ENCODE measurements around the gene SGSM1. TPM values are rescaled to one million over a fixed set of nuclear protein-coding genes. Genes with fewer than 3 reads are reported as not detected.

Gene SGSM1
- total RNA-seq, 1 donor from 2014 or later: 1.2 TPM

DNA sequence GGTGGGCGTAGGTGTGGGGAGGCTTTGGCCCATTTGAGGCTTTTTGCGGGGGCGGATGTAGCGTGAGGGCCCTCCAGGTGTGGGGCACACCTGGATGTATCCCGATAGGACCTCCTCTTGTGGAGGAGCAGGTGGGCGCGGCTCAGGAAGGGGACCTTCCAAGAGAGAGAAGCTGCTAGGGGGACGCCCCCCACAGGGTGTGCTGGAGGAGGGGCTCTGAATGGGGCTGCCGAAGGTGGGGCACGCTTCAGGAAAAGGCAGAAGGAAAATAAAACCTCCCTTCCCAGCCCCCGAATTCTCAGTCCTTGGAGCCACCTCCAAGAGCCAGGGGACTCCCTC is 621 bp downstream of the SGSM1 start:
- DNase-seq: no peak

GRCh38 chr22:24807284-24807950 is 1.4 kb downstream of the SGSM1 start:
- no peak for DNase-seq

- no peak for DNase-seq
Observed at GRCh38 chr22:24809331-24809730, 3.3 kb downstream of the SGSM1 start.

- DNase-seq: peak; percentile 41
Observed at GRCh38 chr22:24810043-24810749, 4.2 kb downstream of the SGSM1 start.

DNA sequence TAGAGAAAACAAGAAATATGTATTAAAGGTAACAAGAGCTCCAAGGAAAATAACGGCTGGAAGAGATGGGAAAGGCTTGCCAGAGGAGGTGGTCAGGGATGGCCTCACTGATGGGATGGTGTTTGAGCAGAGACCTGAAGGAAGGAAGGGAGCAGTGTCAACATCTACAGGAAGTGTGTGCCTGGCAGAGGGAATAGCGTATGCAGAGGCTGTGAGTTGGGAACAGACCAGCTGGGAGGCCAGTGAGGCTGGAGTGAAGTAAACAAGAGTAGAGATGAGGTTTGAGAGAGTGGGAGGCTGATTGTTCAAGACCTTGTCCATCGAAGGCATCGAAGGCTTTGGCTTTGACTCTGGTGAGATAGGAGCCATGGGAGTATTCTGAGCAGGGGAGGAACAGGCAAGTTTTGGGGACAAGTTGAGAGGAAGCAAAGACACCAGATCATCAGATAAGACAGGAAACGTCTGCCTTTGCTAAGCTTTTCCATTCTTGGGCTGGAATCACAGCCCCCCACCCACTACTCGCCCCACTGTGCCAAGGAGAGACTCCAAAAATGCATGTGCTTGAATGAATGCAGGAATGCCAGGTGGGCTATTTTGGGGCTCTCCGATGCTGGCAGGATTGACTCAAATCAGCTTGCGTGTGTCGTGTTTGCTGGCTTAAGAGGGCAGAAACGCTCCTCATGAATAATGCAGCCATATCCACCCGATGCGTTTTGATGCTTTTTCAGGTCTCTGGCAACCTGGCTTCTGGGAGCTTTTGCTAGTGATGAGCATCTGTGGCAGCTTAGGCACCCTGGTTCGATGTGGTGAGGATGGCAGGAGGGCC is 7.2 kb downstream of the SGSM1 start:
- no peak for DNase-seq

DNA sequence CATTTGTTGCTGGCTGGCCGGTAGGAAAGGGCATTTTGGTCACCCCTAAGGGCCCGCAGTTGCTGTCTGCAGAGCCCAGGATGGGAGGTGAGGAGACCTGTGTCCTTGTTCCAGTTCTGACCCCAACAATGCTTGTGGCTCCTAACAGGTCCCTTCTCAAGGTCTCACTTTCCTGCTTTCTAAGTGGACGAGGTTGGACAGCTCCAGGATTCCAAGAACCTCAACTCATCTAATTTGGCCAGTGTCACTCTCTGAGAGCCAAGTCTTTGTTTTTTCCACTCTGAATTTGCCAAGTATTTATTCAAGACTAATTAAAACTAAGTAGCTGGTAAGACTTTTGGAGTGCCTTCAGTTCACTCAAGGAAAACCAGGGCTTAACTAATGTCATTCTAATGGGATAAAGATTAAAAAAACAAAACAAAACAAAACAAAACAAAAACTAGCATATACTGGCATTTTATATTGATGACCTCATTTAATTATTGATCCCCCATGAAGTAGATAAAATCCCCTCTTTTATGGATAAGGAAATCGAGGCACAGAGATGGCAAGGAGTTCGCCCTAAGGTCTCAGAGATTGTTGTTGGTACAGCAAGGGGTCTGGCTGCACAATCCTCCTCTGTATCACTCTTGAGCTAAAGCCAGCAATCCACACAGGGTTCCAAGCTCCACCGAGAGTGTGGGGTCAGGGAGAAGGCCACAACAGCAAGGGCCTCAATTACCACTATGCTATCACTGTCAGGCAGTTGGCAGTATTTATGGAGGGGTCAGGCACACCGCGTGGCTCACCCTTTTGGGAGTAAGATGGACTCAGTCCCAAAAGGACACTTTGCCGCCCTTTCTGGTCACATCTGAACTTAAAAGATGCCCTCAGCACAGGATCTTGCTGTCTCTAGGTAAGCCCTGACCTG is 8.1 kb downstream of the SGSM1 start:
- no peak for DNase-seq

- no peak for DNase-seq
Observed at GRCh38 chr22:24816806-24817205, 10.8 kb downstream of the SGSM1 start.

DNA sequence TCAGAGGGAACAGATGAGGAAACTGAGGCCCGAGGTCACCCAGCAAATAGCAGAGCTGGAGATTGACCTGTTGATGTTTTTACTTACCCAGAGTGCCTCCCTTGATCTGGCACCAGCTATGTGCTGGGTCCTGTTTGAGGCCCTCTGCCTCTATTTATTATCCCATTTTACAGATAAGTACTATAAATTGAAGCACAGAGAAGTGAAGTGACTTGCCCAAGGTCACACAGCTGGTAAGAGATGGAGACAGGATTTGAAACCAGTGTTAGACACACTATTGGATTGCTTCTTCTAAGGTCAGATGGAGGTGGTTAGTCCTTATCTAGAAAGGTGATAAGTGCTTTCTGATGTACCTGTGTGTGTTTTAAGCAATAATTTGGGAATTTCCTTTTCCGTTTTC is 13.5 kb downstream of the SGSM1 start:
- no peak for DNase-seq

DNA sequence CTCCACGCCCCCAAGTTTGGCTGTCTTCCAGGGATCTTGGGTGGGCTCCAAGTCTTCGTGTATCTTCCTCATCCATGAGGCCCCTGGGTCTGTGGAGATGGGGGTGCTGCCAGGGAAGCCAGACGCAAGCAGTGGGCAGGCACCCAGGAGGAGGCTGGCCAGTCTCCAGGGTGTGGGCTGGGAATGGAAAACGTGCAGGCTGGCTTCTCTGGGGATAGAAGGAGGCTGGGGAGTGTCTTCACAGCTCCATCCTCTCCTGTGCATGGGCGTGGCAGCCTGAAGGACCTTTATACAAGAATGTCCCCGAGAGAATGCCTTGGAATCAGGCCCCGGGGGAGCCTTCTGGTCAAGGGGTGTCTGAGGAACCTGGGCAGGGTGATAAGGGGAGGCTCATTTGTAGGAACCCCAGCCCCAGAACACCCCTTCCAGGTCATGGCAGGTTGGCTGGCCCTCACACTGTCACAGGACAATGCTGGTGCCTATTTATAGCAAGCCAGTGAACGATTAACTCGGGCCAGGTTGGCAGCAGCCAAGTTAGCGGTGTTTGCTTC is 14.0 kb downstream of the SGSM1 start:
- no peak for DNase-seq

- DNase-seq: no peak
Observed at GRCh38 chr22:24822471-24822870, 16.5 kb downstream of the SGSM1 start.

GRCh38 chr22:24823787-24824186 is 17.8 kb downstream of the SGSM1 start:
- no peak for DNase-seq

- DNase-seq: no peak
Observed at GRCh38 chr22:24824250-24824649, 18.2 kb downstream of the SGSM1 start.

DNA sequence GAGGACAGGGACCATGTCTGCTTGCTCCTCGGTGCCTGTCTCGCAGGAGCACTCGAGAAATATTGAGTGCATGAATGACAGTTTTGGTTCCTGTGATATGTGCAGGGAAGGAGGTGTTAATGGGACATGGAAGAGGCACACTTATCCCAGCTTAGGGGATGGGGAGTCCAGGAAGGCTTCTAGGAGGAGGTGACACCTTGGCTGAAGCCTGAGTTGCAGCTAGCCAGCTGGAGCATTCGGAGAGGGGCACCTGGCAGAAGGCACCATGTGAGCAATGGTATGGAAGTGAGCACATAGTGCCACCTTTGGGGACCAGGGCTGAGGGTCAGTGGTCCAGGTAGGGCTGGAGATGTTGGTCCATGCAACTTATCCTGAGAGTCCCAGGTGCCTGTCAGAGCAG is 18.9 kb downstream of the SGSM1 start:
- DNase-seq: no peak

GRCh38 chr22:24826710-24827285 is 20.8 kb downstream of the SGSM1 start:
- DNase-seq: no peak

- no peak for DNase-seq
Observed at GRCh38 chr22:24827296-24827695, 21.3 kb downstream of the SGSM1 start.

DNA sequence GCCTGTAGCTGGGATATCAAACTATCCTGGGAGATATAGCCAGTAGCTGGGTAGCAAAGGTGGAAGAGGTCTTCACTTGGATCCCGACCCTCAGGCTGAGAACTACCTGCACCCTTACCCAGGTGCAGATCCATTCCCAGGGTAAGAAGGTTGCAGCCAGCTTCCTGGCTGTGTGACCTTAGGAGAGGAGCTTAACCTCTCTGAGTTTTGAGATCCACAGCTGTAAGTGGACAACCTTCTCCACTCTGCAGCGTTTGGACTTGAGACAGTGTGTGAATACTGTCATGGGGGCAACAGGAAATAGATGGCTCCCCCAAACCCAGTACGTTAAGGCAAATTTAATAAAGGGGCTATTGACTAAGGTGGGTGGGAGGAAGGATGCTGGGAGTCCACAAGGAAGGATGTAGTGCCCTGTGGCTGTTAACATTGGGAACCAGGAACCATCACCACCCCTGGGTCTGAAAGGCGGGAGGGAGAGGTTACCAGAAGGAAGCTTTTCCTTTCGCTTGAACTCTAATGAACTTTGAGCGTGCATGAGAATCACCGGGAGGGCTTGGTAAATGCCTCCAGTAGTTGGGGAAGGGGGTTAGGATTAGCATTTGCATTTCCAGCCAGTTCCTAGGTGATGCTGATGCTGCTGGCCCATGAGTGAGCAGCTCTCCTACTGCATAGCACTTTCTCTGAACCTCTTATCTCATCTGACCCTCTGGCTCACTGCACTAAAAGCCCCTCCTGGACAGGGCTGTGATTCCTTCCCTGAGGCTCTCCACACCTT is 24.4 kb downstream of the SGSM1 start:
- no peak for DNase-seq

DNA sequence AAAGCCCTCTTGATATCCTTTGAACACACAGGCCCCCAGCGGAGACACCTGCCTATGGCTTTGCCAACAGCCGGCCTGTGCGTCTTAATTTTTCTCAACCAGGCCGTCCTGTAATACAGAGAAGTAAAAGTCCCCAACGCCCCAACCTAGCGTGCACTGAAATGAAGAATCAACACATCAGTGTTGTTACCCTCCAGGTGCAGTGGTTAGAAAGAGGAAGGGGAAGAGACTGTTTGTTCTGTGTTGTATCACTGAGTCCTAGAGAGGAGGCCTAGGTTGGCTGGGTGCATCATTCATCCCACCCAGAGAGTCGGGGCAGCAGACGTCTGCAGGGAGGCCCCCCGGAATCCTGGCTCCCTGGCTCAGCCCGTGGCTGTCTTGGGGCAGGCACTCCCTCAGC is 25.7 kb downstream of the SGSM1 start:
- no peak for DNase-seq

- no peak for DNase-seq
Observed at GRCh38 chr22:24833881-24834495, 28.0 kb downstream of the SGSM1 start.

GRCh38 chr22:24834845-24835570 is 29.0 kb downstream of the SGSM1 start:
- DNase-seq: no peak

GRCh38 chr22:24836282-24836681 is 30.3 kb downstream of the SGSM1 start:
- DNase-seq: no peak

Data from tongue (tissue), 2 donors.